SKM-1 (cell line): Measurements from ENCODE around the gene VIL1.

Experiments used
- DNase-seq: peaks from one replicate; lab custom pipeline; 2025; ENCODE audit not compliant: unreplicated experiment; lab: John Stamatoyannopoulos, UW

VIL1 gene

DNA sequence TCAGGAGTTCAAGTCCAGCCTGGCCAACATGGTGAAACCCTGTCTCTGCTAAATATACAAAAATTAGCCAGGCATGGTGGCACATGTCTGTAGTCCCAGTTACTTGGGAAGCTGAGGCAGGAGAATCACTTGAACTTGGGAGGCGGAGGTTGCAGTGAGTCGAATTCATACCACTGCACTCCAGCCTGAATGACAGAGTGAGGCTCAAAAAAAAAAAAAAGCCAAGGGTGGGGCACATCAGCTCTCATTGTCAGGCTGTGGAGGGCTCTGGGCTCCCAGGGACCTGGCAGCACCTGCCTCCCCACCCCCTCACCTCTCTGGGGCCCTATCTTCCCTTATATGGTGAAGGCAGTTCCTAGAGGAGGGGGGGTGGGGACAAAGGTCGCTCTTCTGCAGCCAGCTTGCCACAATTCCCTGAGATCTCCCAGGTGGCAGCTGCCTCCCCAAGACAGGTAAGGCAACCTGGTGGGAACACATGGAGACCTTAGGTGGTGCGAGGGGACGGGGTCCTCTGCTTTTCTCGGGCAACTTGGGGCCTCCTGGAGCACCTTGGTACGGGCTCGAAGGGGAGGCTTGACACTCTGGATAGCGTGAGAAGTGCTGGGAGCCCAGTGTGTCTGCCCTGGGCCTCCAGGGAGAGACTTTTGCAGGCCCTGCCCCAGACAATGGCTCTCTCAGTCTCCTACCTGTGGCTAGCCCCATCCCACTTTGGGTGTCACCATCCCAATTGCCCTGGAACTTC is at the start of gene VIL1:
VIL1 (plus strand) TSS at position 407 of the 742 bp plus-strand sequence. CDS start 4,656 bp downstream, outside the sequence.
- no peak for DNase-seq

DNA sequence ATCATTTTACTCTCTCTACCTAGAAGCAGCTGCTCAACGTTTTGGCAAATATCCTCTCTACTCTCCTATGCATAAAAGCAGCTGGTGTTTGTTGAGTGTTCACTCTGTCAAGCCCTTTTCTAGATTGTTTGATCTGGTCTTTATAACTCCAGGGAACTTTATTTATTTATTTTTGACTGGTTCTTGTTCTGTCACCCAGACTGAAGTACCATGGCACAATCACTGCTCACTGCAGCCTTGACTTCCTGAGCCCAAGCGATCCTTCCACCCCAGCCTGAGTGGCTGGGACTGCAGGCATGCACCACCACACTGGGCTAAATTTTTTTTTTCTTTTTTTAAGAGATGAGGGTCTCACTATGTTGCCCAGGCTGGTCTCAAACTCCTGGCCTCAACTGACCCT is 49.6 kb upstream of the VIL1 start:
- DNase-seq: no peak

DNA sequence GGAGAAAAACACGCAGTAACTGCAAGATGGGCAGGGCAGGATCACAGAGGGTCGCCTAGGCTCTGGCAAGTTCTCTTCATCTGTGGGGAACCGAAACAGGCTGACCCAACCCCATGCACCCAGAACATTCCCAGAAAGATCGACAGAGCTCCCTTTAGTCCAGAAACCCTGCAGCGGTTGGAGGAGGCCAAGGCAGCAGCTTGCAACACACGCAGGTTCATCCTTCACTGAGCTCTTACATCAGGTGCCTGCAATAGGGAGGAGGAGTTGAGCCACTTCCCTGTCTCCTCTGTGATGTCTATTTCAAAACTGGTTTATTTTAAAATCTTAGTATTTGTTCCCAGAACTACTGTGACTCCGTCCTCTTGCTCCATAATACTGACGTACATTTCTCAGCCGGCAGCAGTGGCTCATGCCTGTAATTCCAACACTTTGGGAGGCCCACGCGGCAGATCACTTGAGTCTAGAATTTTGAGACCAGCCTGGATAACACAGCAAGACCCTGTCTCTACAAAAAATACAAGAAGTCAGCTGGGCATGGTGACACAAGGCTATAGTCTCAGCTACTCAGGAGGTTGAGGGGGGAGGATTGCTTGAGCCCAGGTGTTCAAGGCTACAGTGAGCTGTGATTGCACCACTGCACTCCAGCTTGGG is 48.4 kb upstream of the VIL1 start:
- peak; percentile 98 for DNase-seq

DNA sequence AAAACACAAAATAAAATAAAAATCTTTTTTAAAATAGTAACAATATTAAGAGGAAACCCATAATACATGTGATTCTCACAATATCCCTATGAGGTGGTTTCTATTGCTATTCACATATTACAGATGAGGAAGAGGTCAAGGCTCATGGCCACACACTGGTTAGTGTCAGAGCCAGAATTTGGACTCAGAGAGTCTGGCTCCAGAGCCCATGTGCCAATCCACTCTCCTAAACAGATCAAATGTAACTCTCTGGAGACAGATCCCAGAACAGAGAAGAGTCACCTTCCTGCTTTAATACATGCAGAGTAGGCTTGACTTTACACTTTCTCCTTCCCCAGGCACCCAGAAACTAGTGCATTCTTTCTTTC is 47.0 kb upstream of the VIL1 start:
- DNase-seq: no peak

DNA sequence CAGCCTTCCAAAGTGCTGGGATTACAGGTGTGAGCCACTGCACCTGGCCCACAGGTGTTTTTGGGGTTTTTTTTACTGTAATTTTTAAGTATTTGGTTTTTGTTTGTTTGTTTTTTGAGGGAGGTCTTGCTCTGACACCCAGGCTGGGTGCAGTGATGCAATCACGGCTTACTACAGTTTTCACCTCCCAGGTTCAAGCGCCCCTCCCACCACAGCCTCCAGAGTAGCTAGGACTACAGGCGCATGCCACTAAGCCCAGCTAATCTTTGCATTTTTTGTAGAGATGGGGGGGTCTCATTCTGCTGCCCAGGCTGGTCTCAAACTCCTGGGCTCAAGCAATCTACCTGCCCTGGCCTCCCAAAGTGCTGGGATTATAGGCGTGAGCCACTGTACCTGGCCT is 44.1 kb upstream of the VIL1 start:
- DNase-seq: no peak

DNA sequence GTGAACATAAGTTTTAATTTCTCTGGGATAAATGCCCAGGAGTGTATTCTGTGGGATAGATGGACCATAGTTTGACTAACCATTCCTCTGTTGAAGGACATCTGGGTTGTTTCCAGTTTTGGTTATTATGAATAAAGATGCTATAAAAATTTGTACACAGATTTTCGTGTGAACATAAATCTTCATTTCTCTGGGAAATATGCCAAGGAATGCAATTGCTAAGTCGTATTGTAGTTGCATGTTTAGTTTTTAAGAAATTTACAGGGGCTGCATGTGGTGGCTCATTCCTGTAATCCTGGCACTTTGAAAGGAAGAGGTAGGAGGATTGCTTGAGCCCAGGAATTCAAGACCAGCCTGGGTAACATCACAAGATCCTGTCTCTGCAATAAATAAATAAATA is 43.7 kb upstream of the VIL1 start:
- no peak for DNase-seq

DNA sequence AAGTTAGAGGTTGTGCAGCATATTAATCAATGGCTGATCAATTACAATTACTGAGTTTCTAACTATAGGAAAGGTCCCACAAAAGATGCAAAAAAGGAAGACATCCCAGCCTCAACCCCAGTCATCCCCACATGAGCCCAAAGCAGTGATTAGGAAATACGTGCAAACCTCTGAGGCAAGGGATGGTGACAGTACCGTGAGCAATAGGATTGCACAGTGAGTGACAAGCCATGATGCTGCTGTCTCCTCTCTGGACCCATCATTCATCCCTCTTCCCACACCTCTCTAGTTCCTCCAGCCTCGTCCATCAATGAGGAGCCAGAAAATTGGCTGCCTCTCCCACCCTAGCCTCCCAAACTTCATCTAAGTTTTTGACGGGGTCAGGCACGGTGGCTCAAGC is 40.9 kb upstream of the VIL1 start:
- DNase-seq: no peak

DNA sequence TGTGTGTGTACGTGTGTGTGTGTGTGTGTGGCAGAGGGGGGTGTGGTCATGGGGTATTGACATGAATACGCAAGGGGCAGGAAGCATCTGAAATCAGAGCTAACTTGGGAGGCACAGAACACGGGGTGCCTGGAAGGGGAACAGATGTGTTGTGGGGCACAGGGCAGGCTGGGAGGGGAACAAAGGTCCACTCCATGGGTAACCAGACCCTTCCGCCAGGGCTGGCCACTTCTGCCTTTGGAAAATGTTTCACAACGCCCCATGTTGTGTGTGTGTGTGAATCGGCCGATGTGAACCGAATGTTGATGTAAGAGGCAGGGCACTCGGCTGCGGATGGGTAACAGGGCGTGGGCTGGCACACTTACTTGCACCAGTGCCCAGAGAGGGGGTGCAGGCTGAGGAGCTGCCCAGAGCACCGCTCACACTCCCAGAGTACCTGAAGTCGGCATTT is 37.0 kb upstream of the VIL1 start, which contains the start of gene SLC11A1:
SLC11A1 (plus strand) TSS at position 358 of the 451 bp plus-strand sequence. CDS start 96 bp downstream, outside the sequence.
- peak; percentile 37 for DNase-seq

DNA sequence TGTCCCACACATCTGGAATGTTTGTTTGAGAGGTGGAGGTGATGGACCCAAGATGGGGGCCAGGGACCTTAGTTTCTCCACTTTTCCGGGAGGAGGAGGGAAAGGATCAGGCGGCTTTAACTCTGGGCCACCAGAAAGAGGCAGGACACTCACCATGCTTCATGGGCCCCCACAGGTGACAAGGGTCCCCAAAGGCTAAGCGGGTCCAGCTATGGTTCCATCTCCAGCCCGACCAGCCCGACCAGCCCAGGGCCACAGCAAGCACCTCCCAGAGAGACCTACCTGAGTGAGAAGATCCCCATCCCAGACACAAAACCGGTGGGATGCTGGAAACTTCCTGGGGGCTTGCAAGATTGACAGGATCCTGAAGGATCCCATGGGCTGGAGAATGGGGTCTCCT is 36.1 kb upstream of the VIL1 start:
- DNase-seq: no peak

DNA sequence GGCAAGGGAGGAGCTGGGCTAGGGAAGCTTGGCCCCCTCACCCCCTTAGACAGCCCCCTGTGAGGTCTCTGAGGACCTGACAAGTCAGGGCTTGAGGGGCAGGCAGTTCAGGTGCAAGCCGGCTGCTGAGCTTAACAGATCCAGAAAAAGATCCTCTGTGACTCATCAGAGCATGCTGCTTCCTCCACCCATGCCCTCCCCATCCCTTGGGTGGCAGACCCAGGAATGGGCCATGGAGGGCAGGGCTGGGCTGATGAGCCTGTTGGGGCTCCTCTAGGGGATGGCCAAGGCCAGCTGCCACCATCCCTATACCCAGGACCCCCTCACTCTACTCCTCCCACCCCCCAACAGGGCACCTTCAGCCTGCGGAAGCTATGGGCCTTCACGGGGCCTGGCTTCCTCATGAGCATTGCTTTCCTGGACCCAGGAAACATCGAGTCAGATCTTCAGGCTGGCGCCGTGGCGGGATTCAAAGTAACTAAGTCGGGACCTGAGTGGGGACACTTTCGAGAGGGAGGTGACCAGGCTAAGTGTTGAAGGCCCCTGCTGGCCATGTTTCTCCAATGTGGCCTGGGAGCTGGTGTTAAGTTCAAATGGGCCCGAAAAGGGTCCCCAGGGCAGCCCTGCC is 34.9 kb upstream of the VIL1 start:
- DNase-seq: no peak

DNA sequence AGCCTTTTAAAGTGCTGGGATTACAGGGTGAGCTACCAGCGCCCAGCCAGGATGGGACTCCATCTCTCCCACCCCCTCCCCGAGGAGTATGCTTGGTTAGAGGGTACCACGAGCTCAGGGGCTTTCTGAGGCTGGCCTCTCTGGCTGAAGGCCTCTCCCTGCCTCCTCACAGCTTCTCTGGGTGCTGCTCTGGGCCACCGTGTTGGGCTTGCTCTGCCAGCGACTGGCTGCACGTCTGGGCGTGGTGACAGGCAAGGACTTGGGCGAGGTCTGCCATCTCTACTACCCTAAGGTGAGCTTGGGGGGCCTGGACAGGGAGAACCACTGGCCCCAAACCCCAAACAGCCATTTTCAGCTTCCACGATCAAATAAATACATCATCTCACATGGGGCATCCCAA is 33.9 kb upstream of the VIL1 start:
- no peak for DNase-seq

DNA sequence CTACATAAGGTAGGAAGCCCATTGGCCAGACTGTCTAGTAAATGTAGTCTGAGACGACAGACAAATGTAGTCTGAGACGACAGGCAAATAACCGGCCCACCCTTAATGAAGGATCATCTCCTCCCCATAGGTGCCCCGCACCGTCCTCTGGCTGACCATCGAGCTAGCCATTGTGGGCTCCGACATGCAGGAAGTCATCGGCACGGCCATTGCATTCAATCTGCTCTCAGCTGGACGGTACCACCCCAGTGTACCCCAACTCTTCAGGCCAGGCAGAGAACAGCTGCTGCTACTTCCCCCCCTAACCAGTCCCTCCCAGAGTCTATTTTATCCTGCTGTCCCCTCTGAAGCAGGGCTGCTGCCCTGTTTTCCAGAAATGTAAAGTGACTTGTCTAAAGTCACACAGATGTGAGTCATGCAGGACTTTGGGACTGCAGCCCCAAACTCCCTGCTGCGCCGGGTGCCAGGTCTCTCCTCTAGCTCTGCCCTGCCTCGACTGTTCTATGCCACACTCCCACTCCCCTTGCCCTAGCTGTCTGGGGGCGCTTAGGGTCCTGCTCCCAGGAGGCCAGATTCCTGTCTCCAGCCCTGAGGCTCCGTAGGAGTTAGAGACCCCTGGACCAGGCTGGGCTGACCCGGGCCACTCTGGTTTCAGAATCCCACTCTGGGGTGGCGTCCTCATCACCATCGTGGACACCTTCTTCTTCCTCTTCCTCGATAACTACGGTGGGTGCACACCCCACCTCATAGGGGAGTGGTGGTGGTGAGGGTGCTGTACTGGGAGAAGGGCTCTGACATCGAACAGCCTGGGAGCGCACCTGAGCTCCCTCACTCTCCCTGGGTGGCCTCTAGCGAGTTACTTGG is 32.2 kb upstream of the VIL1 start:
- no peak for DNase-seq

DNA sequence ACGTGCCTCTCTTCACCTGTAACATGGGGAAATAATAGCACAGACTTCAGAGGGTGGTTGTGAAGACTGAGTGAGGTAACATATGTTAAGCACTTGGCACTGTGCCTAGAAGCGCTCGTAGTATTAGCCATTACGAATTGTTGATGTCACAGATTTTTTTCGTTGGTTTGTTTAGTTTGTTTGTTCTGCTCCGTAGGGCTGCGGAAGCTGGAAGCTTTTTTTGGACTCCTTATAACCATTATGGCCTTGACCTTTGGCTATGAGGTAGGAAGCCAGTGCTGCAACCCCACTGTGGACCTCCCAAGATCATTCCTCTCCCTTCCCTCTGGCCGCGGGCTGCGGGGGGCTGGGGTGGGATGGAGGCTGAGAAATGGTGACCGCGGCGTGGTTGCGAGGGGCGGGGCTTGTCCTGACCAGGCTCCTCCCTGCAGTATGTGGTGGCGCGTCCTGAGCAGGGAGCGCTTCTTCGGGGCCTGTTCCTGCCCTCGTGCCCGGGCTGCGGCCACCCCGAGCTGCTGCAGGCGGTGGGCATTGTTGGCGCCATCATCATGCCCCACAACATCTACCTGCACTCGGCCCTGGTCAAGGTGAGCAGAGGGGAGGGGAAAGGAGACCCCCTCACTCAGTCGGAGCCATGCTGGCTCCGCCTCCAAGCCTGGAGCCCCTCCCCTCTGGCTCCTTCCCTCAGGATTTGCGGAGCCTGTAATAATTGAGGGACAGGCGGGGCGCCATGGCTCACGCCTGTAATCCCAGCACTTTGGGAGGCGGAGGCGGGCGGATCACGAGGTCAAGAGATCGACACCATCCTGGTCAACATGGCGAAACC is 31.3 kb upstream of the VIL1 start:
- DNase-seq: no peak

DNA sequence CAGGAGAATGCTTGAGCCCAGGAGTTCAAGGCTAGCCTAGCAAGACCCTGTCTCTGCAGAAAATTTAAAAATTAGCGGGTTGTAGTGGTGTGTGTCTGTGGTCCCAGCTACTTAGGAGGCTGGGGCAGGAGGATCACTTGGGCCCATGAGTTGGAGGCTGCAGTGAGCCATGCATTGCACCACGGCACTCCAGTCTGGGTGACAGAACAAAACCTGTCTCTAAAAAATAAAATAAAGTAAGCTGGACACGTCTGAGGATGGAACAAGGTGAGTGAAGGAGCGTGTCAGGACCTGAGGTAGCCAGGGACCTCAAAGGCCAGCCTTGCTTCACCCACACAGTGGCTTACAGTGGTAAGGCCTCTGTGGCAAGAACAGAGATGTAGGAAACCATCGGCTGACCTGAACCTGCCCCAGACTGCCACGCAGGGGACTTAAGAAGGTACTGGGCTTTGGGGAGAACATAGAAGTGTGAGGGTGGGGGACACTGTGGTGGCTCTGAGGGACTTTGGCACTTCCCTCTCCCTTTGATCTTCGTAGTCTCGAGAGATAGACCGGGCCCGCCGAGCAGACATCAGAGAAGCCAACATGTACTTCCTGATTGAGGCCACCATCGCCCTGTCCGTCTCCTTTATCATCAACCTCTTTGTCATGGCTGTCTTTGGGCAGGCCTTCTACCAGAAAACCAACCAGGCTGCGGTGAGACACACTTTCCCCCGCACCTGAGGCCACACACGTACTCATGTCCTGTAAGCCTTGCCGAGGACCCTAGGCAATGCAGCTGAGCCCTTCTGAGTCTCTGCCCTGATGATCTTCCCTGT is 29.4 kb upstream of the VIL1 start:
- DNase-seq: no peak

DNA sequence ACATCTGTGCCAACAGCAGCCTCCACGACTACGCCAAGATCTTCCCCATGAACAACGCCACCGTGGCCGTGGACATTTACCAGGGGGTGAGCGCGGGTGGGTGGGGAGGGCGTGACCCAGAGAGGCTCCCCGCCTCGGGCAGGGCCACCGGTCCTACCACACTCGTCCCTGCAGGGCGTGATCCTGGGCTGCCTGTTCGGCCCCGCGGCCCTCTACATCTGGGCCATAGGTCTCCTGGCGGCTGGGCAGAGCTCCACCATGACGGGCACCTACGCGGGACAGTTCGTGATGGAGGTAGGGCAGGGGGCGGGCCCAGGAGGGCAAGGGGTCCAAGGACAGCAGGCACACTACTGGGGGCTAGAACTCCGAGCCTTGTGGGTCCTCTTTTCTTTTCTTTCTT is 27.7 kb upstream of the VIL1 start:
- no peak for DNase-seq

DNA sequence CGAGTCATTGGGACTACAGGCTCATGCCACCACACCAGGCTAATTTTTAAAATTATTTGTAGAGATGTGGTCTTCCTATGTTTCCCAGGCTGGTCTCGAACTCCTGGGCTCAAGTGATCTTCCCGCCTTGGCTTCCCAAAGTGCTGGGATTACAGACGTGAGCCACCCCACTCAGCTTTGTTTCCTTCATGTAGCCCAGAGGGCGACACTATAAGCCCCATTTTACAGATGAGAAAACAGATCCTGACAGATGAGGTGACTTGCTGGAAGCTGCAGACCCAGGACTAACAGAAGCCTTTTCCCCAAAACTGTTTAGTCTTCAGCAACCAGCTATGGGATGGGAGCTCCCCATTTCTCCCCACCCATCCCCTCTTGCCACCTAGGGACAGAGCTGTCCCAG is 26.5 kb upstream of the VIL1 start:
- DNase-seq: no peak

DNA sequence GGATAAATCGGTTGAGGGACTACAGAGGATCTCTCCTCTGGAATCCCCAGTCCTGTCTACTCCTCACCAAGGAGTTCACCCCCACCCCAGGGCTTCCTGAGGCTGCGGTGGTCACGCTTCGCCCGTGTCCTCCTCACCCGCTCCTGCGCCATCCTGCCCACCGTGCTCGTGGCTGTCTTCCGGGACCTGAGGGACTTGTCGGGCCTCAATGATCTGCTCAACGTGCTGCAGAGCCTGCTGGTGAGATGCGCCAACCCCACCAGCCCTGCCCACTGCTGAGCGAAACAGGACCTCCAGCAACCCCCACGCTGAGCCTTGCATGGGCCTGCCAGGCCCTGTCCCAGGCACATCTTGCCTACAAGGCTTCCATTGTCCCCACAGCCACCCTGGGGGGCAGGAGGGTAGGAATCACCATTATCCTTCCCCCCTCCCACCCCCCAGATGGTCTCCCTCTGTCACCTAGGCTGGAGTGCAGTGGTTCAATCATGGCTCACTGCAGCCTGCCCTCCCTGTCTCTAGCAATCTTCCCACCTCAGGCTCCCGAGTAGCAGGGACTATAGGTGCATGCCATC is 25.9 kb upstream of the VIL1 start:
- DNase-seq: no peak

DNA sequence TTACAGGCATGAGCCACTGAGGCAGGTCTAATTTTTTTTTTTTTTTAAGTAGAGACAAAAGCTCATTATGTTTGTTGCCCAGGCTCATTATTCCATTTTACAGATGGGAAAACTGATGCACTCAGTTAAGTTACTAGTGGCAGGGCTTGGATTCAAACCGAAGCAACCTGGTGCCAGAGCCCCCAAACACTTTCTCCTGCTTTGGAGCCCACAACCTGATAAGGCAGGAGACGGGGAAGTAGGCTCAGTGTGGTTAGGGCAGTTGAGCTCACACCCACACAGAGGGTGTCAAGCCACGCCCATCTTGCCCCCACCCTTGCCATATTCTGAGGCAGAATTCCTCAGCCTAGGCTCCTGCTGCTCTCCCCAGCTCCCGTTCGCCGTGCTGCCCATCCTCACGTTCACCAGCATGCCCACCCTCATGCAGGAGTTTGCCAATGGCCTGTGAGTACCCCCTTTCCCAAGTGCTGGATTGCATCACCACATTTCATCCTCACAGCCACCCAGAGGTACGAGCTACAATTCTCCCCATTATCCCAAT is 25.1 kb upstream of the VIL1 start:
- DNase-seq: peak; percentile 41
